Measurements from ENCODE around the gene MYLK.
"Not testable (repeated sequence)": the region's sequence is repeated elsewhere in the genome, so short reads cannot be mapped to it uniquely, and the experiment has no call there.

MYLK gene

DNA sequence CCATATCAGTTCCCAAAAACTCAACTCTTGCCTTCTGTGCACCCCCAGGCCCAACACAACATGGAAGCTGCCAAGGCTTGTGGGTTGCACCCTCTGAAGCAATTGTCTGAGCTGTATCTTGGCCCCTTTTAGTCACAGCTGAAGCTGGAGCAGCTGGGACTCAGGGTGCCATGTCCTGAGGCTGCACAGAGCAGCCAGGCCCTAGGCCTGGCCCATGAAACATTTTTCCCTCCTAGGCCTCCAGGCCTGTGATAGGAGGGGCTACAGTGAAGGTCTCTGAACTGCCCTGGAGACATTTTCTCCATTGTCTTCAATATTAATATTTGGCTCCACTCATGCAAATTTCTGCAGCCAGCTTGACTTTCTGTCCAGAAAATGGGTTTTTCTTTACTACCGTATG, 8.1 kb upstream of the MYLK start:
- H3K4me1 ChIP-seq (ENCODE audit: insufficient read depth, low read length), result no peaks in the 10 kb centered on the region
- no peak overlapping the region for H2AFZ ChIP-seq (ENCODE audit: low read depth, low read length)
- no peak overlapping the region for H3K4me3 ChIP-seq (ENCODE audit: low read length)
- peaks cover 5% of the 10 kb centered on the region for H3K9me3 ChIP-seq (ENCODE audit: low read length)
- no peaks in the 10 kb centered on the region for H3K36me3 ChIP-seq (ENCODE audit: insufficient read depth, low read length)
- H3K27me3 ChIP-seq (ENCODE audit: insufficient read depth, low read length), result no peaks in the 10 kb centered on the region

GRCh38 chr3:123890991-123891390, 6.9 kb upstream of the MYLK start:
- not testable (repeated sequence) for H3K4me3 ChIP-seq (ENCODE audit: low read length); H3K36me3 ChIP-seq (ENCODE audit: insufficient read depth, low read length); H2AFZ ChIP-seq (ENCODE audit: low read depth, low read length); H3K27me3 ChIP-seq (ENCODE audit: insufficient read depth, low read length); H3K9me3 ChIP-seq (ENCODE audit: low read length); H3K4me1 ChIP-seq (ENCODE audit: insufficient read depth, low read length)

GRCh38 chr3:123890162-123890561, 6.0 kb upstream of the MYLK start:
- H2AFZ ChIP-seq (ENCODE audit: low read depth, low read length), result not testable (repeated sequence)

GRCh38 chr3:123884993-123885392, 861 bp upstream of the MYLK start:
- peaks cover 3% of the 10 kb centered on the region for H3K4me1 ChIP-seq (ENCODE audit: insufficient read depth, low read length)

More at GRCh38 chr3:123890162-123890561, 6.0 kb upstream of the MYLK start:
- not testable (repeated sequence) for H3K4me3 ChIP-seq (ENCODE audit: low read length); H3K27me3 ChIP-seq (ENCODE audit: insufficient read depth, low read length); H3K9me3 ChIP-seq (ENCODE audit: low read length); H3K36me3 ChIP-seq (ENCODE audit: insufficient read depth, low read length); H3K4me1 ChIP-seq (ENCODE audit: insufficient read depth, low read length)

DNA sequence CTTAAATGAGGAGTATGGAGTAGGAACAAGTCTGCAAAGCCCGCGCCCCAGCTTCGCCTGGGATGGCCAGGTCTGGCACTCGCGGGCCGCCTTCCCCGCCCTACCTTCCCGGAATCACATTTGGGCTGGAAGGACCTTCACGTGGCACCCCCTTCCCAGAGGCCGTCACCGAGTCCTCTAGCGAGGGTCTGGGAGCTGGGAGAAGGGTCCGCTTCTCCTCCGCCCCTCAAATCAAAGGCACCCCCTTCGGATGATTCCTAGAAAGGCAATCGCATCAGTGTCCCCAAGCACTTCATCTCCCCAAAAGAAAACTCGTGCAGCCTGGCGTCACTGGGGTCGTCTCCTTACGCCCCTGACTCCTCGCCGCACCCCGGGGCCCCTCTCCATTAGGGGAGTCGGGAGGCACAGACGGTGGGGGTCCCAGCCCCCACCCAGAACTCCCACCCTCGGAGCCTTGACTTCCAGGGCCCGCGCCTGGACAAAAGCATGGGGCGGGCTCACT, 380 bp downstream of the MYLK start:
- Histone ChIP-seq H2AFZ (ENCODE audit: low read depth, low read length) (no peak overlapping the region), H3K27me3 (ENCODE audit: insufficient read depth, low read length) (no peaks in the 10 kb centered on the region)

More at GRCh38 chr3:123884993-123885392, 861 bp upstream of the MYLK start:
- Histone ChIP-seq H3K4me3 (ENCODE audit: low read length) (peak overlapping the region; percentile 44), H3K9me3 (ENCODE audit: low read length) (no peaks in the 10 kb centered on the region), H3K27me3 (ENCODE audit: insufficient read depth, low read length) (no peaks in the 10 kb centered on the region), H2AFZ (ENCODE audit: low read depth, low read length) (no peak overlapping the region), H3K36me3 (ENCODE audit: insufficient read depth, low read length) (no peaks in the 10 kb centered on the region)

GRCh38 chr3:123883111-123883510, 1.0 kb downstream of the MYLK start:
- Histone ChIP-seq H3K36me3 (ENCODE audit: insufficient read depth, low read length) (no peaks in the 10 kb centered on the region), H3K4me1 (ENCODE audit: insufficient read depth, low read length) (peaks cover 3% of the 10 kb centered on the region), H3K27me3 (ENCODE audit: insufficient read depth, low read length) (no peaks in the 10 kb centered on the region), H2AFZ (ENCODE audit: low read depth, low read length) (no peak overlapping the region), H3K9me3 (ENCODE audit: low read length) (no peaks in the 10 kb centered on the region), H3K4me3 (ENCODE audit: low read length) (no peak overlapping the region)

More for the DNA sequence above, 380 bp downstream of the MYLK start:
- Histone ChIP-seq H3K36me3 (ENCODE audit: insufficient read depth, low read length) (no peaks in the 10 kb centered on the region), H3K9me3 (ENCODE audit: low read length) (no peaks in the 10 kb centered on the region), H3K4me1 (ENCODE audit: insufficient read depth, low read length) (peaks cover 3% of the 10 kb centered on the region), H3K4me3 (ENCODE audit: low read length) (peak overlapping the region; percentile 15)

GRCh38 chr3:123881771-123882170, 2.4 kb downstream of the MYLK start:
- Histone ChIP-seq H3K4me1 (ENCODE audit: insufficient read depth, low read length) (peaks cover 3% of the 10 kb centered on the region), H3K4me3 (ENCODE audit: low read length) (no peak overlapping the region), H3K9me3 (ENCODE audit: low read length) (no peaks in the 10 kb centered on the region), H3K27me3 (ENCODE audit: insufficient read depth, low read length) (no peaks in the 10 kb centered on the region), H2AFZ (ENCODE audit: low read depth, low read length) (no peak overlapping the region), H3K36me3 (ENCODE audit: insufficient read depth, low read length) (no peaks in the 10 kb centered on the region)

DNA sequence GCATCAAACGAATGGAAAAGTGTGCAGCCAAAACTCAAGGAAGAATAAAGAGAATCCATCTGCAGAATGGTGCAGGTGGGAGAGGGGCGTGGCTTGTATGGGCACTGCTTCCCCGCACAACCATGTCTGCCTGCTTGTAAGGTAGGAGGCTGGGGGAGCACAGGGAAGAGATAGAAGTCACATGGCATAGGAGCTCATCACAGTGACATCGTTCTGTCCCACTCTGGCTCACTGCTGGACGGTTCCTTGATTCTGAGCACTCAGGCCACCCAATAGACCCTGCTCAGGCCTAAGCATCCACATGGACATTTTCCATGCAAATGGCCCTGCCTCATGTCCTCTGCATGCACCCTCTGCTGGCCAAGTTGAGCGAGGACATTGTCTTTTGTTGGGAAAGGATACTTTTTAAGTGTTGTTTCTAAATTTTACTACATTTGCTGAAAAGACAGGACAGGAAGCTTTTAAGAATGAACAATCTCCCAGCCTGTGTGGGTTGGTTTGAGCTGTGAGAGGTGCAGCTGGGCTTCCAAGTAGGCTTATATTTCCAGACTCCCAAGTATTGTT, 3.1 kb downstream of the MYLK start:
- H3K36me3 ChIP-seq (ENCODE audit: insufficient read depth, low read length), result no peaks in the 10 kb centered on the region
- H3K4me1 ChIP-seq (ENCODE audit: insufficient read depth, low read length), result peaks cover 3% of the 10 kb centered on the region
- H3K9me3 ChIP-seq (ENCODE audit: low read length), result no peaks in the 10 kb centered on the region
- no peak overlapping the region for H2AFZ ChIP-seq (ENCODE audit: low read depth, low read length)
- no peak overlapping the region for H3K4me3 ChIP-seq (ENCODE audit: low read length)
- H3K27me3 ChIP-seq (ENCODE audit: insufficient read depth, low read length), result no peaks in the 10 kb centered on the region

- no peak overlapping the region for H2AFZ ChIP-seq (ENCODE audit: low read depth, low read length)
- H3K9me3 ChIP-seq (ENCODE audit: low read length), result no peaks in the 10 kb centered on the region
- H3K4me1 ChIP-seq (ENCODE audit: insufficient read depth, low read length), result no peaks in the 10 kb centered on the region
- no peaks in the 10 kb centered on the region for H3K36me3 ChIP-seq (ENCODE audit: insufficient read depth, low read length)
- H3K4me3 ChIP-seq (ENCODE audit: low read length), result no peak overlapping the region
- no peaks in the 10 kb centered on the region for H3K27me3 ChIP-seq (ENCODE audit: insufficient read depth, low read length)
Measured at GRCh38 chr3:123878807-123879206, 5.3 kb downstream of the MYLK start.

- H2AFZ ChIP-seq (ENCODE audit: low read depth, low read length), result no peak overlapping the region
- H3K9me3 ChIP-seq (ENCODE audit: low read length), result no peaks in the 10 kb centered on the region
- H3K36me3 ChIP-seq (ENCODE audit: insufficient read depth, low read length), result no peaks in the 10 kb centered on the region
- no peaks in the 10 kb centered on the region for H3K27me3 ChIP-seq (ENCODE audit: insufficient read depth, low read length)
- H3K4me3 ChIP-seq (ENCODE audit: low read length), result no peak overlapping the region
- no peaks in the 10 kb centered on the region for H3K4me1 ChIP-seq (ENCODE audit: insufficient read depth, low read length)
Measured at GRCh38 chr3:123877965-123878364, 6.2 kb downstream of the MYLK start.

DNA sequence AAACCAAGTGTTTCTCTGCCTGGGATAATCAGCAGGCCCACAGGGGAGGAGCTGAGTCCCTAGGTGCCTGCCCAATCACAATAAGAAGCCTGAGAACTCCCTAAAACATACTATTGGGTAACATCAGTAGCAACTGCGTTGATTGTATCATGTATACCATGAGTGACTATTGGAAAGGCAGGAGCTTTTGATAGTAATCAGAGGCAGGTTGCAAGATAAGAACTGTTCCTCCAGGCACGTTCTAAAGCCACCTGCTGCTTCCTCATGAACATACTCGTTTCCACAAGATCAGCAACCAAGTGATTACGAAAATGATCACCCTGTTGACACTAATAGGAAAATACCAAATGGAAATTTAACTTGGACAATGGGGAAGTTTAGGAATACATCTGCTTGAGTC, 6.7 kb downstream of the MYLK start:
- Histone ChIP-seq H3K4me3 (ENCODE audit: low read length) (no peak overlapping the region), H3K36me3 (ENCODE audit: insufficient read depth, low read length) (no peaks in the 10 kb centered on the region), H2AFZ (ENCODE audit: low read depth, low read length) (no peak overlapping the region), H3K27me3 (ENCODE audit: insufficient read depth, low read length) (no peaks in the 10 kb centered on the region), H3K9me3 (ENCODE audit: low read length) (no peaks in the 10 kb centered on the region), H3K4me1 (ENCODE audit: insufficient read depth, low read length) (no peaks in the 10 kb centered on the region)

GRCh38 chr3:123876858-123877257, 7.3 kb downstream of the MYLK start:
- H3K4me3 ChIP-seq (ENCODE audit: low read length), result no peak overlapping the region
- H3K9me3 ChIP-seq (ENCODE audit: low read length), result no peaks in the 10 kb centered on the region
- H3K36me3 ChIP-seq (ENCODE audit: insufficient read depth, low read length), result no peaks in the 10 kb centered on the region
- no peaks in the 10 kb centered on the region for H3K4me1 ChIP-seq (ENCODE audit: insufficient read depth, low read length)
- no peaks in the 10 kb centered on the region for H3K27me3 ChIP-seq (ENCODE audit: insufficient read depth, low read length)
- H2AFZ ChIP-seq (ENCODE audit: low read depth, low read length), result no peak overlapping the region

GRCh38 chr3:123872621-123873020, 11.5 kb downstream of the MYLK start:
- H3K36me3 ChIP-seq (ENCODE audit: insufficient read depth, low read length), result no peaks in the 10 kb centered on the region

DNA sequence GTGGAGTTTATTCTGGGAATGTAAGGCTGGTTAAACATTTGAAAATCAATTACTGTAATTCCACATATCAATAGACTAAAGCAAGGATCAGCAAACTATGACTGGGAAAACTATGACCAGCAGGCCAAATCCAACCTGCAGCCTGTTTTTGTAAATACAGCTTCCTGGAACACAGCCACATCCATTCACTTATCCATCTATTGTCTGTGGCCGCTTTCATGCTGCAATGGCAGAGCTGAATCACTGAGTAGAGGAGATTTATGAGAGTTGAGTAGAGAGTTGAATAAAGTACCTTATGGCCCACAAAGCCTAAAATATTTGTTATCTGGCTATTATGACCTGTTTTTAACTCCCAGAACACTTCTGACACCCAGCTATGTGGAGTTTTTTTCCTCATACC, 12.2 kb downstream of the MYLK start:
- H3K4me3 ChIP-seq (ENCODE audit: low read length), result no peak overlapping the region
- no peaks in the 10 kb centered on the region for H3K27me3 ChIP-seq (ENCODE audit: insufficient read depth, low read length)
- H2AFZ ChIP-seq (ENCODE audit: low read depth, low read length), result no peak overlapping the region
- H3K36me3 ChIP-seq (ENCODE audit: insufficient read depth, low read length), result no peaks in the 10 kb centered on the region
- H3K9me3 ChIP-seq (ENCODE audit: low read length), result no peaks in the 10 kb centered on the region
- no peaks in the 10 kb centered on the region for H3K4me1 ChIP-seq (ENCODE audit: insufficient read depth, low read length)

More at GRCh38 chr3:123872621-123873020, 11.5 kb downstream of the MYLK start:
- Histone ChIP-seq H3K4me1 (ENCODE audit: insufficient read depth, low read length) (no peaks in the 10 kb centered on the region), H3K4me3 (ENCODE audit: low read length) (no peak overlapping the region), H3K27me3 (ENCODE audit: insufficient read depth, low read length) (no peaks in the 10 kb centered on the region), H2AFZ (ENCODE audit: low read depth, low read length) (no peak overlapping the region), H3K9me3 (ENCODE audit: low read length) (no peaks in the 10 kb centered on the region)

Data from neuron (in vitro differentiated cells).